NOMO-1 treated with DMSO at 0.1 percent for 48 hours (cell line): ENCODE results near the gene RHEX.

Experiments
- DNase-seq: peaks from one replicate; lab custom pipeline; 2025; ENCODE audit not compliant: unreplicated experiment; lab: John Stamatoyannopoulos, UW

Gene RHEX

DNA sequence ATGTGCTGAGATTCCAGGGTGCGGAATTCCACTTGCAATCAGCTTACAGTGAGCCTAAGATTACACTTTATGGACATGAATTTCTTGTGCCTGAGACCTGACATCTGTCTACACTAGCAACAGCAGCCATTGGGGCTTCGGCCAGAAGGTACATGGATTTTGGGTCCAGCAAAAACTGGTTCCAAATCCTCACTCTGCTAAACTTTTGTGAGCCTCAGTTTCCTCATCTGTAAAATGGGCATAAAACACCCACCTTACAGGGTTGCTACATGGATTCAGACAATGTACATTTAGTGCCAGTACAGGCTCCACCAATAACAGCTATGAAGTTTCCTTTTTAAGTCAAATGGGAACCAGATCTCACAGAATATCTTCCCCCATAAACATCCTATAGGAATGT is 30.8 kb downstream of the RHEX start:
- no peak for DNase-seq

GRCh38 chr1:206087091-206087490 is 34.1 kb downstream of the RHEX start:
- DNase-seq, result no peak

DNA sequence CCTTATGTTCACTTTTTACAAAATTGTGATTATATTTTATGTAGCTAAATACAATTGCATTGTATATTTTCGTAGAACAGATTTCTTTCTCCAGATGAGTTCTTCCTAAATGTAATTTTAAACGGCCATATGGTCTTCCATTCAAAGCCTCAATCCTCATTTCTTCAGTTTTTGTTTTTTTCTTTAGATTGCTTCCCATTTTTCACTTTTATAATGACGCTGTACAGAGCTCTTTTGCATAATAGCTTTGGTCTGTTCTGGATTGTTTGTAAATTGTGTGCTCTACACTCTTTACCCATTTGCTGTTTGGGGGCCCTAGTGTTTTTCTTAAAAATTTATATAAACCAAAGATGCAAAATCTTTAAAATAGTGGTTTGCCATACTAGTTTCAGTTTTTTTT is 36.4 kb downstream of the RHEX start:
- peak; percentile 12 for DNase-seq

DNA sequence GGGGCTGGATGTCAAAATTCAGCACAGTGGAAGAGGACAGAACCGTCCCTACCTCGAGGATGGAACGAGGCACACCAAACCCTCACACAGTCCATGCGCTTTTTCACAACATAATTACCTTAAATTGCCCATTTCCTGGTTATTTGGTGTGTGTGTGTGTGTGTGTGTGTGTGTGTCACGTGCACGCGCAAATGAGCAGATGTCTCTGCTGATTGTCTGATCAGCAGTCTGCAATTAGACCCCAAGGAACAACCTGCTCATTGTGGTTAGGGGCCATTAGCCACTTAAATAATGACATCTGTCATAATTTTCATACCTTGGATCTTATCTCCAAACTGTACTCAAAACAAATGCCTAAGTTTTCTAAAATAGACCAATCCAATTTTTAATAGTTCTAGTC is 41.1 kb downstream of the RHEX start:
- peak; percentile 74 for DNase-seq

DNA sequence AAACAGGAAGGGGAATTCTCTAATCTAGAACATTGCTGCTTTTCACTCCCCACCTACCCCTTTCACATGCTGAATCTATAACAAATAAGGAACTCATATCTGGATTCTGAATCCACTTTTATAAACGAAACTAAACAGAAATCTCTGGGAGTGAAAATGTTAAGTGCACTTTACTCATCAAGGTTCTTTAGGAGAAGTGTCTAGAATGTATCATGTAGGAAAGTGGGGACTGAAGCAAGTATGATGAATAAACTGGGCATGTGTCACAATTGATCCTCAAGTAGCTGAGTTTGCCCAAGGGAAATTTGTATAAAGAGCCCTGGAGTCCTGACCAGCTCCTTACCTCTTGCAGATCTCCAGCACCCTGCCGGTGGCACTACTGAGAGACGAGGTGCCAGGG is 44.4 kb downstream of the RHEX start:
- peak; percentile 11 for DNase-seq

- DNase-seq, result peak; percentile 57
These were observed 45.4 kb downstream of the RHEX start for GRCh38 chr1:206098242-206098919.

- no peak for DNase-seq
These were observed 47.3 kb downstream of the RHEX start for GRCh38 chr1:206100226-206100815.

DNA sequence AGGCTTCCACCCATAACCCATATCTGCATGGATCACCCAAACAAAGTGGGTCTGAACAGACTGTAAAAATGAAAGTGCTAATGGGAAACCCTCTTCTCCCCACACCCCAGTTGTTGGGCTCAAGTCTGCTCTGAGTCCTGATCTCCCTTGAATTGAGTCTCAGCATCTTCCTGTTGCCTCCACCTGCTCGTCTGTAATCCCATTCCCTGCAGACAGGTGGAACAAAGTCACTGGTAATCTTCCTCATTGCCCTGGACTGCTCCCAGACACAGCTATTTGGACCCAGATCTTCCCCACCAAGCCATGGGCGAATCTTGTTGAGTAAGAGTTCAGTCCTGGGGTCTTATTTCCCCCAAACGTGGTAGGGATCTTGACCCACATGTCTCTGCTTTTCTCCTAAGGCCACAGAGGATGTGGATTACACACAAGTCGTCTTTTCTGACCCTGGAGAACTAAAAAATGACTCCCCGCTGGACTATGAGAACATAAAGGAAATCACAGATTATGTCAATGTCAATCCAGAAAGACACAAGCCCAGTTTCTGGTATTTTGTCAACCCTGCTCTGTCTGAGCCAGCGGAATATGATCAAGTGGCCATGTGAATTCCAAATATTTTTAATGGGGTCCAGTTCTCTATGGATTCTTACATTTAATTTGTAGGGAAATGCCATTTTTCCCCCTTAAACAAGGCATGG is 48.5 kb downstream of the RHEX start:
- DNase-seq, result no peak

DNA sequence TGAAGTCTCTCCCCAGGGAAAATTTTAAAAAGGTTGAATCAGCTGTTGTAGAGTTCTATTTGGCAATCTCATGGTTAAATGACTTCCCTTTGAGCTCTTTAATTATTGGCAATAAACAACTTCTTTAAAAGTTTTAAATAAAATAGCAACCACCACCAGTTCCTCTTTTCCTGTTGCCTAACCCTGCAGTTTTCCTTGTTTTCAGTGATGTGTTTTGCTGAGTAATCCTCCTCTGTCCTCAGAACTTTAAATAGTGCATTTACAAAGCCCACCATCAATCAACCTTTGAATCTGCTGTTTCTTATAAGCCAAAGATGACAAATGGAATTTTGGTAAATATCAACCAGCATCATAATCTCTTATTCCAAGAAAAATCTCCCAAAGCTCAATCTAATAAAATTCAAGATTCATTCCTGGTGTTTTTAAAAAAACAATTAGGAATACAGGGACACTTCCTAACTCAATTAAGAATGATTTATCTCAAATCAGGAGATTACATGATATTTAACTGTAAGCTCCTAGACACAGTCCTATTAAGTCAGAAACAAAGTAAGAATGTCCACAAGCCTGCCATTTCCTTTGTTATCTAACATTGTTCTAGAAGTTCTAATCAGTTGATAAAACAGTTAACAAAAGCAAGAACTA is 49.4 kb downstream of the RHEX start:
- peak; percentile 94 for DNase-seq

DNA sequence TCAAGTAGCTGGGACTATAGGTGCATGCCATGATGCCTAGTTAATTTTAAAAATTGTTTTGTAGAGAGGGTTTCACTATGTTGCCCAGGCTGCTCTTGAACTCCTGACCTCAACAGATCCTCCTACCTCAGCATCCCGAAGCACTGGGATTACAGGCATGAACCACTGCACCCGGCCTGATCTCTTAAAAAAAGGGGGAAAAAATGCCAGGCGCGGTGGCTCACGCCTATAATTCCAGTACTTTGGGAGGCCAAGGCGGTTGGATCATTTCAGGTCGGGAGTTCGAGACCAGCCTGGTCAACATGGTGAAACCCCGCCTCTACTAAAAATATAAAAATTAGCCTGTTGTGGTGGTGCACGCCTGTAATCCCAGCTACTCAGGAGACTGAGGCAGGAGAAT is 51.0 kb downstream of the RHEX start:
- no peak for DNase-seq

GRCh38 chr1:206105464-206105995 is 52.6 kb downstream of the RHEX start:
- DNase-seq, result no peak

- peak; percentile 73 for DNase-seq
These were observed 53.6 kb downstream of the RHEX start for GRCh38 chr1:206106328-206107167.

GRCh38 chr1:206107168-206107544 is 54.2 kb downstream of the RHEX start:
- DNase-seq, result no peak

DNA sequence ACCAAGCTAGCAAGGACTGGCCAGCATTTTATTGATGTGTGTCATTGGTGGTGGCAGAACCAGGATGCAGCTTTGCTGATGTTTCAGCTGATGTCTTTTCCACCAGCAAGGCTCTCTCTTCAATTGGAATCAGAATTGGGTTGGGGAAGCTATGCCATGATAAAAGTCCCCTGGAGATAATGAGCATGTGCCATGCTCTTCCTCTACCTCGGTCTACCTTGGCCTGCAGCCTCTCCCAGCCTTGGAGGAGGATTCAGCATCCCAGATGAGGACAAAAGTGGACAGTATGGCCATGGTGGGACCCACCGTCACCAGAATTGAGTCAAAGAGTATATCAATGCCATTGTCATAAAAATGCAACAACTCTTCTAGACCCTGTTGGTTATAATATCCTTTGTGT is 55.7 kb downstream of the RHEX start:
- no peak for DNase-seq

DNA sequence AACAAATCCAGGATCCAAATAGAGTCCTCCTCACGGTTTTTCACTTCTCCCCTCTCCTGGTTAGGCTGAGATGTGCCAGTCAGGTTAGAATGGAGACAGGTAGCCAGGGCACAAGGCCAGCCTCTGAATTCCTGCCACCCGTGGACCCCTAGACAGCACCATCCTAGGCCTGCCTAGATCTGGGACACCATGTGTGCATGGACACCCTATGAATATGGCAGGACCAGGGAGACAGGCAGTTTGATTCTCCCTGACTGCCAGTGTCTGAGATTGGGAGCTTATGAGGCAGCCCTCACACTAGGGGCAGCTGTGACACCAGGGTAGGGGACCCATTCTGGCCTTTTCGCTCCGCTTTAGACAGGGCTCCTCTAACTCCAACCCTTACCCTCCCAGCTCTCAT is 56.7 kb downstream of the RHEX start:
- no peak for DNase-seq

DNA sequence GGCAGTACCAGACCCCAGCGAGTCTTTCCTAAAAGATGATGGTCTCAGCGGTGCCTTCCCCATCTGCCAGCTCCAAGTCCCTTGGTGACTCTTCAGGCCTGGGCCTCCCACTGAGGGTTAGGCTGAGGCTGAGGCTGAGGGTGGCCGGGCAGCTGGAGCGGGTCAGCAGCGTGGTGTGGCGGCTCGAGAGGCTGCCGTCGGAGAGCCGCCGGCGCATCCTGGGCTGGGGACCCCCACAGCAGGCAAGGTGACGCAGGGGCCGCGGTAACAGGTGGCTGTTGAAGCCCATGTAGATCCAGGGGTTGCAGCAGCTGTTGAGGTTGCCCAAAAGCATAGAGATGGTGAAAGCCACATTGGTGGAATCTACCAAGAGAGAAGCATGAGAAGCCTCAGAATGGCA is 57.2 kb downstream of the RHEX start:
- no peak for DNase-seq

- no peak for DNase-seq
These were observed 57.8 kb downstream of the RHEX start for GRCh38 chr1:206110820-206111219.

DNA sequence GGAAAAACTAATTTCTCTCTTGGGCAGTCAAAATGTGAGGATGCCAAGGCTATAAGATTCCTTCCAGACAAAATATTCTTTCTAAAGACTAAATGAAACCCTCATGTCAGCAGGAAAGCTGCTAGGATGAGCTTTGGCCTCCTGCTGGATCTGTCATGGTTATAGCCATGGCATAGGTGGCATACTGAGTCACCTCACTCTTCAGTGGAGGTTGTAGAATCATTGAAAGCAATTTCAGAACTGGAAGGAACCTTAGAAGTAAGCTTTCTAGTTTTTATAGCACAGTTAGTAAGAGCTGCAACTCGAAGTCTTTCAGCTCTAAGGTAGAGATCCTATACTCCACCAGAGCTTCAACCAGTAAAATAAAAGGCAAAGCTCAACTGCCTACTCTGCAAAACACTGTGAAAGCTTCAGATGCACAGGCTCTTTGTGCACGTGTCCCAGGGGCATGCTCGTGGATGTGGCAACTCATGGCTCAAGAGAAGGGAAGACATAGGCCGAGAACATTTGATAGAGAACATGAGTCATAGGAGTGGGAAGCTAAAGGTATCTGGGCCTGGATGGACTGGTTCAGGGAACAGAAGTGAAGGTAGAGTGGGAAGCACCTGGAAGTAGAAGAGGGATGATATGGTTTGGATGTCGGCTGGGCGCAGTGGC is 58.4 kb downstream of the RHEX start:
- DNase-seq, result no peak

DNA sequence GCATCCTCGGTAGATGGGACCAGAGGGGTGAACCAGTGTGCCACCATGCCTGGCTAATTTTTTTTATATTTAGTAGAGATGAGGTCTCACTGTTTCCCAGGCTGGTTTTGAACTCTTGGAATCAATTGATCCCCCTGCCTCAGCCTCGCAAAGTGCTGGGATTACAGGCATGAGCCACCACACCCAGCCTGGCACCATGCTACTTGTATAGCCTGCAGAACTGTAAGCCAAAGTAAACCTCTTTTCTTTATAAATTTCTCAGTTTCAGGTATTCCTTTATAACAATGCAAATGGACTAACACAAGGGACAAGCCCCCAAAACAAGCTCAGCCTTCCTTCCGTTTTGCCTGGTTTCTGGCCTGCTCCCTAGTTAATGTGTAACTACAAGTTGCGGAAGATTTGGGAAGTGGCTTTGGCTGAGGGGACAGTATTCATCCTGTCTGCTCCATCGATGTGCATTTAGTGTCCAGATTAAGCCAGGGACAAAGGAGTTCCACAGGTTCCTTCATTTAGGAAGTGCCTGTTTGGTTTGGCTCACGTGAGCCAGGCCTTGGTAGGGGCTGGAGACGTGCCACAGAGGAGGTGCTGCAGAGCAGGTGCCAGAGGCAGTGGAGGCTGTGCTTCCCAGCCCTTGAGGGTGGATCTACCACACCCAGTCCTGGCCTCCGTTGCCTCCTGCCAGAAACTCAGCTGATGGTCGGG is 59.8 kb downstream of the RHEX start:
- no peak for DNase-seq
